HG03097 (cell line): ENCODE measurements around the gene PDLIM1.
"Not testable (repeated sequence)": the region's sequence is repeated elsewhere in the genome, so short reads cannot be mapped to it uniquely, and the experiment has no call there.

Experiments used
- ATAC-seq: cut with Tn5 transposase; IDR thresholded peaks from one replicate; pipeline ENCODE4 v1.9.1; 2021; ENCODE audit not compliant: unreplicated experiment, low FRiP score

PDLIM1 gene

GRCh38 chr10:95220539-95220938 is 70.3 kb downstream of the PDLIM1 start:
- no peak for ATAC-seq

- ATAC-seq = no peak
These were observed 73.3 kb downstream of the PDLIM1 start for GRCh38 chr10:95217476-95217875.

GRCh38 chr10:95214793-95215192 is 76.0 kb downstream of the PDLIM1 start:
- ATAC-seq = no peak

GRCh38 chr10:95214369-95214768 is 76.4 kb downstream of the PDLIM1 start:
- ATAC-seq = no peak

GRCh38 chr10:95211606-95212279 is 79.1 kb downstream of the PDLIM1 start:
- no peak for ATAC-seq

DNA sequence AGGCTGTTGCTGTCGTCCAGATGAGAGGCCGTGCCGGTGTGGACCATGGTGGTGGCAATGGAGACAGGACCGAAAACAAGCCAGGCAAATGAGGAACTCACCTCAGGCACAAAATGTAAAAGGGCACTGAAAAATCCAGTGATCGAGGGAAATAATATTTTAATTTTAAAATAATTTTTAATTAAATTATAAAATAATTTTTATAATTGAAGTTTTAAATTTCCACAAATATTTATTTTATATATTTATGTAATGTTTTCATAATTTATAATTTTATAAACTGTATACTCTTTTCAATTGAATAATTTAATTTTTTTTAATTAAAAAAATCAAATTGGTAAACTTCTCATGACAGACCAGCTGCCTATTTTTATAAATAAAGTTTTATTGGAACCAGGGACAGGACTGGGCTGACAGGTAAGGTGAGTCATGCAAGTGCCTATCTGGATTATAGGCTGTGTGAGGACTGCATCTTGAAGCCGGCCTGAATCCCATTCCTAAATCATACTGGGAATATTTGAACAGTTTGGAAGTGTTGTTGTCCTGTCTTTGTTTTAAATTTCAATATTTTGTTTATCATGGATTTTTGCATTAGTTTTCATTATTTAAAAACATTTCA is 81.2 kb downstream of the PDLIM1 start:
- no peak for ATAC-seq

DNA sequence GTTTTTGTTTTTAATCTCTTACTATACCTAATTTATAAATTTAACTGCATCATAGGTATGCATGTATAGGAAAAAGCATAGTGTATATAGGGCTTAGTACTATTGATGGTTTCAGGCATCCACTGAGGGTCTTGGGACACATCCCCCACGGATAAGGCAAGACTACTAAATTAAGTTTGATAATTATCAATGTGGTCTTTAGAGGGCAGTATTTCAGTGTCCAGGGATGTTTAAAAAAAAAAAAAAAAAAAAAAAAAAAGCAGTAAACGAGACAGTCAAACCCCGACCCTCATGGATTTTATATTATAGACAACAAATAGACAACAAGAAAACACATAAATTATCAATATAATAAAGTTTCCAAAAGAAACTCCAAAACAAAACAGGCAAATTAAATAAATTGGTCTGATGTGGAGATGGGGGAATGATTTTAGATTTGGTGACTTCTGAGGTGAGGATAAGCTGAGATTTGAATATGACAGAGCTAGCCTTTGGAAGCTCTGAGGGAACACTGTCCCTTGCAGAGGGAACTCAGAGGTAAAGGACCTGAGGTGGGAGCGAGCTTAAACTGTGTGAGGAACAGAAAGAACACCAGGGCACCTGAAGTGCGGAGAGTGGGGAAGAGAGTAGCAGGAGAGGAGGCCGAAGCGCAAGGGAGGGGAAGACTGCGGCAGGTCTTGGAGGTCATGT is 82.0 kb downstream of the PDLIM1 start:
- ATAC-seq = no peak

DNA sequence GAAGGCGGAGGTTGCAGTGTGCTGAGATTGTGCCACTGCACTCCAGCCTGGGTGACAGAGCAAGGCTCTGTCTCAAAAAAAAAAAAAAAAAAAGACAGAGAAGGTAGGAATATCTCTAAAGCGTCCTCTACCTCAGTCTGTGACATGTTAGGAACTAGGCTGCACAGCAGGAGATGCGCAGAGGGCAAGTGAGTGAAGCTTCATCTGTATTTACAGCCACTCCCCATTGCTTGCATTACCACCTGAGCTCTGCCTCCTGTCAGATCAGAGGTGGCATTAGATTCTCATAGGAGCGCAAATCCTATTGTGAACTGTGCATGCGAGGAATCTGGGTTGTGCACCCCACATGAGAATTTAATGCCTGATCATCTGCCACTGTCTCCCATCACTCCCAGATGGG is 87.9 kb downstream of the PDLIM1 start:
- ATAC-seq = not testable (repeated sequence)

DNA sequence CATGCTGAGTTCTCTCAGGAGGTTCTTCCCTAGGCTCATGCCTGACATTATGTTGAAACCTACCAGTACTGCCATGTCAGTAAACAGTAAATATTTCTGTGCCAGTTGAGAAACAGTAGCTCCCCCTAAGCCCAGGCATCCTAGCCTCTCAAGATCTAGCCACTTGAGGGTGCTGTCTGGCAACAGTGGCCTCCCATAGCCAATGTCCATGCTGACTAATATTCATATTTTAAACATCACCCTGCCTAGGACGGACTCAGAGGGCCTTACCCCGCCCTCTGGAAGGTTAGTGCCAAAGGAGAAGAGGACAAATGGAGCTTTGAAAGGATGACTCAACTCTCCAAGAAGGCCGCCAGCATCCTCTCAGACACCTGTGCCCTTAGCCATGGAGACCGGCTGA is 89.1 kb downstream of the PDLIM1 start:
- no peak for ATAC-seq

DNA sequence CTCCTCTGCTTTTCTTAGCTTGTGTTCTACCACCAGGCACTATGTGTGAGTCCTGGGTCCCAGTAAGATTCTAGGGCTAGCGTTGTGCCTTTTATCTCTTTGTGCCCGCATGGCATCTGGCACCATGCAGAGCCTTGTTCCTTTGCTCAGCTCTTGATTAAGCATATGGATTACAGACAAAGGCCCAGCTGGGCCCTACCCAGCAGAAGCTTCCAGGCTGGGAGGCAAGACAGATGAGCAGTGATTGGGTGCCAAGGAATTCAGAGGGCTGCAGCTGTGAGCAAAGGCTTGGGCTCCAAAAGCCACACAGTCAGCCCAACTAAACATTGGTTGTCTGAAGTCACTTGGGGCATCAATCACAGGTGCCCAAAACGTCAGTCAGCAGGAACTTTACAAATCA is 94.8 kb downstream of the PDLIM1 start:
- no peak for ATAC-seq

DNA sequence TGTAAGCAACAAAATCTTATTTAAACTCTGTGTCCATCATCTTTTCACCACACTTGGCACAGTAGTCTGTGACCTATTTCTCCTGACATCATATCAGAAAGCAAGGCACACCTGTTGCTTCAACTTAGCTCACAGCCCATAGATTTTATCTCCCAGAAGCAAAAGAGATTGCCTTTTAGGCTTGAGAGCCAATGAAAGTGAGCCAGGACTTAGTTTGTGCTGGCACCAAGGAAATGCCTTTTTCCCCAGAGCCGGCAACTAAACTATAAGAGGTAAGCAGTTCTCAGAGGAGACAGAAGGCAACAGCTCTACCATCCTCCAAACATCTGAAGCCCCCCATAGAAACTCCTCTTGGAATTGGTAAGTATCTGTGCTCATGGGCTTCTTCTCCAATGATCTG is 96.9 kb downstream of the PDLIM1 start, which contains the start of gene ACSM6:
Gene ACSM6, plus strand, starts transcription at position 295 of the 400 bp plus-strand sequence. CDS start 248 bp downstream, outside the sequence.
- no peak for ATAC-seq

DNA sequence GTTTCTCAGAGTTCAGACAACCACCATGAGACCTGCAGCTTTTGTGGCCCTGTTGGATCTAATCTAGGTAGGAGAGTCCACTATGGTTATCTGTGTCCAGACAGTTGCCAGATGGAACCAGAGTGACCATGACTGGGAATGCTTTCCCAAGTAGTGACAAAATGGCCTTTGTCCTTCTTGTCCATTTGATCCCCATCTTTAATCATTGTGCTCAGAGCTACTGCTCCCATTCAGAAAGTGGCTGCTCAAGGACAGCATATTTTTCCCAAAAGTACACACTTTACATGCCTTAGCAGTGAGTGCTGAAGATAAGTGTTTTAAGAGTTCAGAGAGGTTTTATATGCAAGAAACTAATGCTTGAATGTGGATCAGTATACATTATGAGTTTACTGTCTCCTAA is 102.2 kb downstream of the PDLIM1 start:
- ATAC-seq = no peak

DNA sequence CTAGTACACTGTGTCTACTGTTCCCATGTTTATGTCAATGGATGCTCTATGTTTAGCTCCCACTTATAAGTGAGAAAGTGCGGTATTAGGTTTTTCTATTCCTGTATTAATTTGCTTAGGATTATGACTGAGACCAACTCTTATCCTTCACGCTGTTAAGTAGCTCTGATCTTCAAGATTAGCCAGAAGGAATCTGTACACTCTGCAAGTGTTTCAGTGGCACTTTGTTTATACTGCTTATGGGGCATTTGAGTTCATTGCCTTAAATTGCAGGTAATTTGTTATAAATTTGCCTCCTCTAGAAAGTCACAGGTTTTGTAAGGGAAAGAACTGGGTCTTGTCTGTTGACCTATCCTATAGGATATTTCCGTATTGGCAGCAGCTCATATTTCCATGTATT is 103.2 kb downstream of the PDLIM1 start:
- no peak for ATAC-seq
